Hepatocyte (in vitro differentiated cells): Measurements from ENCODE around the gene SMIM17. TPM values are rescaled to one million over a fixed set of nuclear protein-coding genes. Genes with fewer than 3 reads are reported as not detected.

ENCODE experiments used
- DNase-seq: peaks from one replicate; pipeline ENCODE4 v3.0.0-alpha.2; 2016; ENCODE audit warnings: low spot score
- H2AFZ ChIP-seq: fragments of 200-600 bp; sonication (generic); 2 replicates; pipeline ENCODE4 v1.6.0; 2016; ENCODE audit warnings: antibody characterized with exemption, mild to moderate bottlenecking
- H3K27ac ChIP-seq: fragments of 200-600 bp; sonication (generic); 2 replicates; pipeline ENCODE4 v1.5.1; 2016; ENCODE audit warnings: mild to moderate bottlenecking
- H3K27me3 ChIP-seq: fragments of 200-600 bp; sonication (generic); 2 replicates; pipeline ENCODE4 v1.6.1; 2016
- H3K36me3 ChIP-seq: fragments of 200-600 bp; sonication (generic); replicated peaks from 2 replicates; pipeline ENCODE4 v1.5.1; 2016; ENCODE audit warnings: low read depth; ENCODE audit not compliant: insufficient read depth
- H3K4me1 ChIP-seq: fragments of 200-600 bp; sonication (generic); 2 replicates; pipeline ENCODE4 v1.5.1; 2016; ENCODE audit warnings: mild to moderate bottlenecking, moderate library complexity; ENCODE audit not compliant: insufficient read depth
- H3K4me2 ChIP-seq: fragments of 200-600 bp; sonication (generic); 2 replicates; pipeline ENCODE4 v1.6.0; 2016
- H3K4me3 ChIP-seq: fragments of 200-600 bp; sonication (generic); 2 replicates; pipeline ENCODE4 v1.5.1; 2016; ENCODE audit warnings: mild to moderate bottlenecking
- H3K79me2 ChIP-seq: fragments of 200-600 bp; sonication (generic); 2 replicates; pipeline ENCODE4 v1.6.0; 2017; ENCODE audit warnings: mild to moderate bottlenecking
- H3K9me2 ChIP-seq: fragments of 200-600 bp; sonication (generic); replicated peaks from 2 replicates; pipeline ENCODE4 v1.6.0; 2017; ENCODE audit warnings: mild to moderate bottlenecking; ENCODE audit not compliant: insufficient read depth
- H3K9me3 ChIP-seq: fragments of 200-600 bp; sonication (generic); 2 replicates; pipeline ENCODE4 v1.5.1; 2016; ENCODE audit warnings: low read depth, mild to moderate bottlenecking
- H4K20me1 ChIP-seq: fragments of 200-600 bp; sonication (generic); 2 replicates; pipeline ENCODE4 v1.6.0; 2016; ENCODE audit warnings: mild to moderate bottlenecking; ENCODE audit not compliant: insufficient read depth, poor library complexity, severe bottlenecking
- EZH2 ChIP-seq: fragments of 200-600 bp; sonication (generic); IDR thresholded peaks from 2 replicates; pipeline ENCODE4 v1.6.1; 2016; ENCODE audit warnings: antibody characterized with exemption, mild to moderate bottlenecking, borderline replicate concordance
- EZH2phosphoT487 ChIP-seq: fragments of 200-600 bp; sonication (generic); IDR thresholded peaks from one replicate; pipeline ENCODE4 v1.6.1; 2018; ENCODE audit warnings: antibody characterized with exemption, mild to moderate bottlenecking, low read depth, moderate library complexity; ENCODE audit not compliant: unreplicated experiment, severe bottlenecking
- WGBS: methylation state at CpG from one replicate; pipeline ENCODE4 v1.1.6; 2016; ENCODE audit warnings: low lambda C conversion rate; ENCODE audit errors: missing lambda C conversion rate; 5-methylcytosine and 5-hydroxymethylcytosine counted together
- polyA plus RNA-seq: library from polyadenylated mRNA; unstranded; fragments of >200 nt; fragmentation: Nextera tagmentation; extraction: Ambion mirVana; gene quantifications from 2 replicates; pipeline ENCODE4 v1.2.1, GENCODE V29; 2016
- total RNA-seq: library from RNA; depleted of rRNA; stranded (reverse); fragments of >200 nt; gene quantifications from 2 replicates; pipeline ENCODE4 v1.2.3, GENCODE V29; 2014
- TF ChIP-seq, protein P1 (sequence below): fragments of 200-600 bp; sonication (generic); IDR thresholded peaks from 2 replicates; pipeline ENCODE4 v1.5.1; 2016; ENCODE audit warnings: antibody characterized with exemption, mild to moderate bottlenecking; ENCODE audit not compliant: poor library complexity

Gene SMIM17
- total and polyA plus RNA-seq, 2 experiments from 2014 or later: 0.45 TPM; not detected in 1

DNA sequence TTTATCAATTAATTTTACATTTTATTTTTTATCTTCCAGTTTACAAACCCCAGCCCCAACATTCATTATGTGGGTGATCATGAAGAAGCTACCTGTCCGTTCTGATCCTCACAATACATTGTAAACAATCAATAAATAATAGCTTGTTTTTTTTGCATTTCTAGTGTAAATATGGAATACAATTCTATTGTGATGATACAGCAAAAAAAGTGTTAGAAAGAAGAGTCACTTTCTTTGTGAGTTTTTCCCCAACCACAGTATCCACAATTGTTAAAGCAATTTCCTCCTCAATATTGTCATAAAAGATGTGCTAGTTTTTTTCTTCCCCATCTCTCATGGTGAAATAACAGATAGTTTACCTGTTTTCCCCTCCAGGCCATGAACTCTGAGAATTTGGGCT is 58.9 kb downstream of the SMIM17 start:
- Histone ChIP-seq H3K4me3 (no peak overlapping the region), H2AFZ (no peak overlapping the region), H3K4me1 (no peaks in the 10 kb centered on the region), H4K20me1 (no peaks in the 10 kb centered on the region), H3K9me3 (peaks cover 8% of the 10 kb centered on the region), H3K36me3 (no peaks in the 10 kb centered on the region), H3K27me3 (no peaks in the 10 kb centered on the region), H3K9me2 (no peaks in the 10 kb centered on the region), H3K79me2 (no peaks in the 10 kb centered on the region), H3K4me2 (no peak overlapping the region), H3K27ac (no peak overlapping the region)
- WGBS: 44% methylated on average over 1 of the region's 1 CpG
- no peak for TF ChIP-seq EZH2
- TF ChIP-seq EZH2phosphoT487: no peak
- TF ChIP-seq, protein P1, sequence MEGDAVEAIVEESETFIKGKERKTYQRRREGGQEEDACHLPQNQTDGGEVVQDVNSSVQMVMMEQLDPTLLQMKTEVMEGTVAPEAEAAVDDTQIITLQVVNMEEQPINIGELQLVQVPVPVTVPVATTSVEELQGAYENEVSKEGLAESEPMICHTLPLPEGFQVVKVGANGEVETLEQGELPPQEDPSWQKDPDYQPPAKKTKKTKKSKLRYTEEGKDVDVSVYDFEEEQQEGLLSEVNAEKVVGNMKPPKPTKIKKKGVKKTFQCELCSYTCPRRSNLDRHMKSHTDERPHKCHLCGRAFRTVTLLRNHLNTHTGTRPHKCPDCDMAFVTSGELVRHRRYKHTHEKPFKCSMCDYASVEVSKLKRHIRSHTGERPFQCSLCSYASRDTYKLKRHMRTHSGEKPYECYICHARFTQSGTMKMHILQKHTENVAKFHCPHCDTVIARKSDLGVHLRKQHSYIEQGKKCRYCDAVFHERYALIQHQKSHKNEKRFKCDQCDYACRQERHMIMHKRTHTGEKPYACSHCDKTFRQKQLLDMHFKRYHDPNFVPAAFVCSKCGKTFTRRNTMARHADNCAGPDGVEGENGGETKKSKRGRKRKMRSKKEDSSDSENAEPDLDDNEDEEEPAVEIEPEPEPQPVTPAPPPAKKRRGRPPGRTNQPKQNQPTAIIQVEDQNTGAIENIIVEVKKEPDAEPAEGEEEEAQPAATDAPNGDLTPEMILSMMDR: no peak
- no peak for DNase-seq

DNA sequence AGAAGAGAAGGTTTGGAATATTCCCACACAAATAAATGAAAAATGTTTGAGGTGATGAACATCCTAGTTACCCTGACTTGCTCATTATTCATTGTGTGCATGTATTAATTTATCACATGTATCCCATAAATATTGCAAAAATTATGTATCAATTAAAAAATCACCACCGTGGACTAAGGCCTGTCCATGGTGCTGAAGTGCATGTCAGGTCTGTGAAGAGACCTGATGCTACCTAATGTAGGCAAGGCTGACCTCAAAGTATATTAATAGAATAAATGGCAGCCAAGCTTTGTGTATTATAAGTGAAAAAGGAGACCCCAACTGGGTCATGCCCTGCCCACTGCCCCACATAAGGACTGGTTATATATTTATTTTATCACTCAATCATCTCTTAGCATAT is 63.0 kb downstream of the SMIM17 start:
- no peak for DNase-seq
- Histone ChIP-seq H3K4me1 (no peaks in the 10 kb centered on the region), H3K36me3 (no peaks in the 10 kb centered on the region), H4K20me1 (no peaks in the 10 kb centered on the region), H3K27ac (no peak overlapping the region), H3K79me2 (no peaks in the 10 kb centered on the region), H3K4me2 (no peak overlapping the region), H3K4me3 (no peak overlapping the region), H3K27me3 (no peaks in the 10 kb centered on the region), H2AFZ (no peak overlapping the region), H3K9me3 (peaks cover 8% of the 10 kb centered on the region), H3K9me2 (no peaks in the 10 kb centered on the region)
- WGBS: 56% methylated on average over 1 of the region's 1 CpG
- TF ChIP-seq, protein P1: no peak

Other genes starting within 250 kb of the SMIM17 start
- 3.2 and 3.9 TPM in 2 replicates for gene ZNF582, start 249.6 kb upstream of the SMIM17 start, total RNA-seq
- 4.5 and 5.6 TPM in 2 replicates for gene ZNF582, start 249.6 kb upstream of the SMIM17 start, polyA plus RNA-seq
- gene ZNF583, start 238.8 kb upstream of the SMIM17 start, total RNA-seq: 9.7 and 11.8 TPM in 2 replicates
- 4.8 and 7.4 TPM in 2 replicates for gene ZNF583, start 238.8 kb upstream of the SMIM17 start, polyA plus RNA-seq
- gene ZNF667, start 165.8 kb upstream of the SMIM17 start, total RNA-seq: 3.4 and 4.4 TPM in 2 replicates
- 2.4 and 2.7 TPM in 2 replicates for gene ZNF667, start 165.8 kb upstream of the SMIM17 start, polyA plus RNA-seq
- gene ZNF471, start 135.3 kb upstream of the SMIM17 start, total RNA-seq: 1.8 and 2.1 TPM in 2 replicates
- gene ZNF471, start 135.3 kb upstream of the SMIM17 start, polyA plus RNA-seq: 1.7 and 2.5 TPM in 2 replicates
- gene ZFP28, start 104.2 kb upstream of the SMIM17 start, total RNA-seq: 4.7 and 5.7 TPM in 2 replicates
- 3.5 and 4.1 TPM in 2 replicates for gene ZFP28, start 104.2 kb upstream of the SMIM17 start, polyA plus RNA-seq
- 2.5 and 4.9 TPM in 2 replicates for gene ZNF470, start 75.7 kb upstream of the SMIM17 start, total RNA-seq
- gene ZNF470, start 75.7 kb upstream of the SMIM17 start, polyA plus RNA-seq: 1.7 and 1.8 TPM in 2 replicates
- gene ZNF71, start 47.9 kb upstream of the SMIM17 start, total RNA-seq: 5.2 and 9.5 TPM in 2 replicates
- 5.8 and 9.2 TPM in 2 replicates for gene ZNF71, start 47.9 kb upstream of the SMIM17 start, polyA plus RNA-seq
- gene ZNF835, start 28.6 kb downstream of the SMIM17 start, total RNA-seq: not detected in 2 replicates
- not detected in 2 replicates for gene ZNF835, start 28.6 kb downstream of the SMIM17 start, polyA plus RNA-seq
- not detected in 2 replicates for gene PEG3, start 197.6 kb downstream of the SMIM17 start, total RNA-seq
- gene PEG3, start 197.6 kb downstream of the SMIM17 start, polyA plus RNA-seq: not detected in 2 replicates
- gene ZIM2, start 197.6 kb downstream of the SMIM17 start, total RNA-seq: not detected in 2 replicates
- not detected in 2 replicates for gene ZIM2, start 197.6 kb downstream of the SMIM17 start, polyA plus RNA-seq